Neural crest cell (in vitro differentiated cells): Measurements from ENCODE around the gene RUVBL1. TPM values are rescaled to one million over a fixed set of nuclear protein-coding genes. Genes with fewer than 3 reads are reported as not detected.
A peak's percentile ranks its signal among the peaks of the same experiment; 100 is the strongest.

Experiments
- DNase-seq: peaks from one replicate; pipeline ENCODE4 v3.0.0; 2021; ENCODE audit warnings: low read depth, mixed read lengths, low spot score
- H3K27ac Mint-ChIP-seq: one replicate; pipeline ENCODE4 v1.8.0; 2021; ENCODE audit warnings: mild to moderate bottlenecking, mixed read lengths; ENCODE audit not compliant: unreplicated experiment
- H3K27me3 Mint-ChIP-seq: 2 replicates; pipeline ENCODE4 v1.8.0; 2021; ENCODE audit warnings: low read depth, mild to moderate bottlenecking, mixed read lengths
- H3K36me3 Mint-ChIP-seq: 2 replicates; pipeline ENCODE4 v1.8.0; 2021; ENCODE audit warnings: low read depth, mild to moderate bottlenecking, mixed read lengths
- H3K4me1 Mint-ChIP-seq: 2 replicates; pipeline ENCODE4 v1.8.0; 2021; ENCODE audit warnings: mixed read lengths
- H3K4me3 Mint-ChIP-seq: one replicate; pipeline ENCODE4 v1.8.0; 2021; ENCODE audit warnings: mild to moderate bottlenecking, mixed read lengths
- H3K9me3 Mint-ChIP-seq: 2 replicates; pipeline ENCODE4 v1.8.0; 2021; ENCODE audit warnings: mixed read lengths
- CTCF ChIP-seq: fragments of 200-600 bp; sonication (generic); conservative IDR thresholded peaks from 2 replicates; pipeline ENCODE4 v1.5.0; 2021; ENCODE audit warnings: antibody characterized with exemption, mild to moderate bottlenecking
- total RNA-seq: library from RNA; stranded (reverse); gene quantifications from 2 replicates; pipeline ENCODE4 v1.2.1, GENCODE V29; 2021

The RUVBL1 gene
- total RNA-seq, 1 donor from 2014 or later = 93.1 TPM

GRCh38 chr3:128051459-128051836 lies 72.2 kb downstream of the RUVBL1 start:
- peaks cover 20% of the 10 kb centered on the region for H3K27me3 Mint-ChIP-seq
- no peaks in the 10 kb centered on the region for H3K9me3 Mint-ChIP-seq
- H3K4me3 Mint-ChIP-seq = peak overlapping the region; percentile 98
- peak overlapping the region; percentile 14 for H3K27ac Mint-ChIP-seq
- H3K36me3 Mint-ChIP-seq = peaks cover 2% of the 10 kb centered on the region
- H3K4me1 Mint-ChIP-seq = peaks cover 39% of the 10 kb centered on the region
- no peak for TF ChIP-seq CTCF
- DNase-seq = no peak

- H3K4me3 Mint-ChIP-seq = no peak overlapping the region
- H3K36me3 Mint-ChIP-seq = peaks cover 2% of the 10 kb centered on the region
Observed at GRCh38 chr3:128050597-128050996, 73.0 kb downstream of the RUVBL1 start.

GRCh38 chr3:128041344-128041743 lies 82.3 kb downstream of the RUVBL1 start:
- no peak for TF ChIP-seq CTCF
- no peaks in the 10 kb centered on the region for H3K4me1 Mint-ChIP-seq
- H3K27ac Mint-ChIP-seq = no peak overlapping the region
- H3K36me3 Mint-ChIP-seq = no peaks in the 10 kb centered on the region
- no peak for DNase-seq
- peaks cover 63% of the 10 kb centered on the region for H3K27me3 Mint-ChIP-seq
- no peak overlapping the region for H3K4me3 Mint-ChIP-seq
- H3K9me3 Mint-ChIP-seq = no peaks in the 10 kb centered on the region

More at GRCh38 chr3:128050597-128050996, 73.0 kb downstream of the RUVBL1 start:
- peaks cover 37% of the 10 kb centered on the region for H3K4me1 Mint-ChIP-seq
- no peak for TF ChIP-seq CTCF
- DNase-seq = no peak
- H3K9me3 Mint-ChIP-seq = no peaks in the 10 kb centered on the region
- H3K27me3 Mint-ChIP-seq = peaks cover 27% of the 10 kb centered on the region
- no peak overlapping the region for H3K27ac Mint-ChIP-seq

GRCh38 chr3:128040660-128041059 lies 83.0 kb downstream of the RUVBL1 start:
- no peak for DNase-seq

GRCh38 chr3:128040041-128040440 lies 83.6 kb downstream of the RUVBL1 start:
- H3K4me1 Mint-ChIP-seq = no peaks in the 10 kb centered on the region
- H3K27ac Mint-ChIP-seq = no peak overlapping the region
- no peak overlapping the region for H3K4me3 Mint-ChIP-seq
- DNase-seq = no peak
- H3K36me3 Mint-ChIP-seq = no peaks in the 10 kb centered on the region
- H3K27me3 Mint-ChIP-seq = peaks cover 57% of the 10 kb centered on the region
- no peaks in the 10 kb centered on the region for H3K9me3 Mint-ChIP-seq
- no peak for TF ChIP-seq CTCF

More at GRCh38 chr3:128040660-128041059, 83.0 kb downstream of the RUVBL1 start:
- H3K27me3 Mint-ChIP-seq = peaks cover 59% of the 10 kb centered on the region
- no peak overlapping the region for H3K4me3 Mint-ChIP-seq
- no peak for TF ChIP-seq CTCF
- no peak overlapping the region for H3K27ac Mint-ChIP-seq
- H3K9me3 Mint-ChIP-seq = no peaks in the 10 kb centered on the region
- no peaks in the 10 kb centered on the region for H3K4me1 Mint-ChIP-seq
- H3K36me3 Mint-ChIP-seq = no peaks in the 10 kb centered on the region

GRCh38 chr3:128036119-128036518 lies 87.5 kb downstream of the RUVBL1 start:
- TF ChIP-seq CTCF = no peak
- DNase-seq = no peak
- Mint-ChIP-seq H3K36me3 (no peaks in the 10 kb centered on the region), H3K27me3 (peaks cover 36% of the 10 kb centered on the region), H3K4me3 (no peak overlapping the region), H3K4me1 (no peaks in the 10 kb centered on the region), H3K9me3 (no peaks in the 10 kb centered on the region), H3K27ac (no peak overlapping the region)
